Activated naive CD4-positive, alpha-beta T cell treated with anti-CD3 and anti-CD28 coated beads, Interleukin-2, amount 50 U/mL, for 24 hours (primary cell): ENCODE data around the gene ZNF565.
A peak's percentile ranks its signal among the peaks of the same experiment; 100 is the strongest.
"Not testable (repeated sequence)": the region's sequence is repeated elsewhere in the genome, so short reads cannot be mapped to it uniquely, and the experiment has no call there.

ENCODE experiments used
- H3K27ac Mint-ChIP-seq: one replicate; pipeline ENCODE4 v1.8.0; 2021; ENCODE audit warnings: mild to moderate bottlenecking, mixed read lengths
- H3K27me3 Mint-ChIP-seq: one replicate; pipeline ENCODE4 v1.8.0; 2021; ENCODE audit warnings: mixed read lengths
- H3K36me3 Mint-ChIP-seq: one replicate; pipeline ENCODE4 v1.8.0; 2021; ENCODE audit warnings: mixed read lengths
- H3K4me1 Mint-ChIP-seq: one replicate; pipeline ENCODE4 v1.8.0; 2021; ENCODE audit warnings: mixed read lengths
- H3K4me3 Mint-ChIP-seq: one replicate; pipeline ENCODE4 v1.8.0; 2021; ENCODE audit warnings: mild to moderate bottlenecking, mixed read lengths
- H3K9me3 Mint-ChIP-seq: one replicate; pipeline ENCODE4 v1.8.0; 2021; ENCODE audit warnings: mixed read lengths

Gene ZNF565

GRCh38 chr19:36233626-36234025 lies 19.2 kb upstream of the ZNF565 start:
- H3K27ac Mint-ChIP-seq, H3K4me1 Mint-ChIP-seq, H3K4me3 Mint-ChIP-seq, H3K27me3 Mint-ChIP-seq: not testable (repeated sequence)
- Mint-ChIP-seq H3K36me3 (peaks cover 84% of the 10 kb centered on the region), H3K9me3 (peaks cover 39% of the 10 kb centered on the region)

- peaks cover 55% of the 10 kb centered on the region for H3K36me3 Mint-ChIP-seq
- H3K4me1 Mint-ChIP-seq, result peaks cover 43% of the 10 kb centered on the region
Observed at GRCh38 chr19:36225219-36225892, 10.9 kb upstream of the ZNF565 start.

GRCh38 chr19:36222503-36222902 lies 8.0 kb upstream of the ZNF565 start:
- H3K36me3 Mint-ChIP-seq, result peaks cover 48% of the 10 kb centered on the region
- peaks cover 28% of the 10 kb centered on the region for H3K9me3 Mint-ChIP-seq
- peaks cover 50% of the 10 kb centered on the region for H3K4me1 Mint-ChIP-seq

More at GRCh38 chr19:36225219-36225892, 10.9 kb upstream of the ZNF565 start:
- H3K4me3 Mint-ChIP-seq, result peak overlapping the region; percentile 15
- H3K27ac Mint-ChIP-seq, result peak overlapping the region; percentile 36
- H3K27me3 Mint-ChIP-seq, result no peaks in the 10 kb centered on the region
- peaks cover 36% of the 10 kb centered on the region for H3K9me3 Mint-ChIP-seq

GRCh38 chr19:36221474-36221873 lies 7.0 kb upstream of the ZNF565 start:
- Mint-ChIP-seq H3K4me3 (peak overlapping the region; percentile 34), H3K36me3 (peaks cover 49% of the 10 kb centered on the region), H3K27me3 (no peaks in the 10 kb centered on the region), H3K27ac (no peak overlapping the region), H3K4me1 (peaks cover 55% of the 10 kb centered on the region), H3K9me3 (peaks cover 27% of the 10 kb centered on the region)

More at GRCh38 chr19:36222503-36222902, 8.0 kb upstream of the ZNF565 start:
- Mint-ChIP-seq H3K27ac (no peak overlapping the region), H3K4me3 (no peak overlapping the region), H3K27me3 (no peaks in the 10 kb centered on the region)

- peaks cover 6% of the 10 kb centered on the region for H3K9me3 Mint-ChIP-seq
- peaks cover 28% of the 10 kb centered on the region for H3K4me1 Mint-ChIP-seq
- H3K27ac Mint-ChIP-seq, result no peak overlapping the region
- no peaks in the 10 kb centered on the region for H3K27me3 Mint-ChIP-seq
- H3K36me3 Mint-ChIP-seq, result peaks cover 16% of the 10 kb centered on the region
- H3K4me3 Mint-ChIP-seq, result no peak overlapping the region
Observed at GRCh38 chr19:36215276-36216123, 1.0 kb upstream of the ZNF565 start.

GRCh38 chr19:36212895-36213294 lies 1.6 kb downstream of the ZNF565 start:
- Mint-ChIP-seq H3K27ac (no peak overlapping the region), H3K36me3 (peaks cover 4% of the 10 kb centered on the region), H3K27me3 (no peaks in the 10 kb centered on the region)

GRCh38 chr19:36210497-36210896 lies 4.0 kb downstream of the ZNF565 start:
- Mint-ChIP-seq H3K4me1 (peaks cover 3% of the 10 kb centered on the region), H3K9me3 (no peaks in the 10 kb centered on the region), H3K27me3 (no peaks in the 10 kb centered on the region), H3K4me3 (no peak overlapping the region), H3K27ac (no peak overlapping the region), H3K36me3 (peaks cover 4% of the 10 kb centered on the region)

More at GRCh38 chr19:36212895-36213294, 1.6 kb downstream of the ZNF565 start:
- H3K4me1 Mint-ChIP-seq, result peaks cover 14% of the 10 kb centered on the region
- H3K9me3 Mint-ChIP-seq, result no peaks in the 10 kb centered on the region
- no peak overlapping the region for H3K4me3 Mint-ChIP-seq

GRCh38 chr19:36209372-36209771 lies 5.1 kb downstream of the ZNF565 start:
- no peak overlapping the region for H3K4me3 Mint-ChIP-seq
- H3K27me3 Mint-ChIP-seq, result no peaks in the 10 kb centered on the region
- peaks cover 3% of the 10 kb centered on the region for H3K4me1 Mint-ChIP-seq
- H3K27ac Mint-ChIP-seq, result no peak overlapping the region
- no peaks in the 10 kb centered on the region for H3K9me3 Mint-ChIP-seq
- H3K36me3 Mint-ChIP-seq, result peaks cover 4% of the 10 kb centered on the region

- Mint-ChIP-seq H3K4me1 (no peaks in the 10 kb centered on the region), H3K36me3 (peaks cover 4% of the 10 kb centered on the region), H3K27me3 (no peaks in the 10 kb centered on the region), H3K9me3 (no peaks in the 10 kb centered on the region), H3K27ac (no peak overlapping the region), H3K4me3 (no peak overlapping the region)
Observed at GRCh38 chr19:36207605-36208252, 6.7 kb downstream of the ZNF565 start.

GRCh38 chr19:36203293-36203692 lies 11.2 kb downstream of the ZNF565 start:
- no peaks in the 10 kb centered on the region for H3K4me1 Mint-ChIP-seq
- H3K36me3 Mint-ChIP-seq, result peaks cover 4% of the 10 kb centered on the region
- H3K9me3 Mint-ChIP-seq, result no peaks in the 10 kb centered on the region
- H3K27ac Mint-ChIP-seq, result no peak overlapping the region
- no peaks in the 10 kb centered on the region for H3K27me3 Mint-ChIP-seq
- no peak overlapping the region for H3K4me3 Mint-ChIP-seq

GRCh38 chr19:36201684-36202083 lies 12.8 kb downstream of the ZNF565 start:
- no peaks in the 10 kb centered on the region for H3K27me3 Mint-ChIP-seq
- no peak overlapping the region for H3K27ac Mint-ChIP-seq
- H3K9me3 Mint-ChIP-seq, result no peaks in the 10 kb centered on the region
- H3K4me1 Mint-ChIP-seq, result no peaks in the 10 kb centered on the region
- H3K36me3 Mint-ChIP-seq, result peaks cover 4% of the 10 kb centered on the region
- H3K4me3 Mint-ChIP-seq, result no peak overlapping the region

- no peak overlapping the region for H3K27ac Mint-ChIP-seq
- H3K27me3 Mint-ChIP-seq, result no peaks in the 10 kb centered on the region
- no peak overlapping the region for H3K4me3 Mint-ChIP-seq
- no peaks in the 10 kb centered on the region for H3K4me1 Mint-ChIP-seq
- peaks cover 6% of the 10 kb centered on the region for H3K36me3 Mint-ChIP-seq
- no peaks in the 10 kb centered on the region for H3K9me3 Mint-ChIP-seq
Observed at GRCh38 chr19:36198119-36198518, 16.3 kb downstream of the ZNF565 start.

GRCh38 chr19:36196249-36196648 lies 18.2 kb downstream of the ZNF565 start:
- H3K27me3 Mint-ChIP-seq, result no peaks in the 10 kb centered on the region
- H3K36me3 Mint-ChIP-seq, result peaks cover 6% of the 10 kb centered on the region
- H3K4me3 Mint-ChIP-seq, result no peak overlapping the region
- H3K9me3 Mint-ChIP-seq, result no peaks in the 10 kb centered on the region
- H3K27ac Mint-ChIP-seq, result no peak overlapping the region
- no peaks in the 10 kb centered on the region for H3K4me1 Mint-ChIP-seq

- not testable (repeated sequence) for H3K4me3 Mint-ChIP-seq, H3K36me3 Mint-ChIP-seq, H3K9me3 Mint-ChIP-seq, H3K27me3 Mint-ChIP-seq, H3K4me1 Mint-ChIP-seq, H3K27ac Mint-ChIP-seq
Observed at GRCh38 chr19:36186722-36187121, 27.7 kb downstream of the ZNF565 start.

- H3K9me3 Mint-ChIP-seq, result no peaks in the 10 kb centered on the region
- H3K4me3 Mint-ChIP-seq, result no peak overlapping the region
- H3K4me1 Mint-ChIP-seq, result no peaks in the 10 kb centered on the region
- H3K36me3 Mint-ChIP-seq, result peaks cover 6% of the 10 kb centered on the region
- no peak overlapping the region for H3K27ac Mint-ChIP-seq
- H3K27me3 Mint-ChIP-seq, result no peaks in the 10 kb centered on the region
Observed at GRCh38 chr19:36183245-36183628, 31.2 kb downstream of the ZNF565 start.
